Nasal cavity respiratory epithelium epithelial cell of viscerocranial mucosa (primary cell): ENCODE data around the gene OR4K5. TPM values are rescaled to one million over a fixed set of nuclear protein-coding genes. Genes with fewer than 3 reads are reported as not detected.

Experiments used
- total RNA-seq: library from RNA; depleted of rRNA; stranded (reverse); fragments of >200 nt; gene quantifications from 2 replicates; pipeline ENCODE4 v1.2.3, GENCODE V29; 2014

Gene OR4K5, protein sequence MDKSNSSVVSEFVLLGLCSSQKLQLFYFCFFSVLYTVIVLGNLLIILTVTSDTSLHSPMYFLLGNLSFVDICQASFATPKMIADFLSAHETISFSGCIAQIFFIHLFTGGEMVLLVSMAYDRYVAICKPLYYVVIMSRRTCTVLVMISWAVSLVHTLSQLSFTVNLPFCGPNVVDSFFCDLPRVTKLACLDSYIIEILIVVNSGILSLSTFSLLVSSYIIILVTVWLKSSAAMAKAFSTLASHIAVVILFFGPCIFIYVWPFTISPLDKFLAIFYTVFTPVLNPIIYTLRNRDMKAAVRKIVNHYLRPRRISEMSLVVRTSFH
- not detected in 2 replicates for total RNA-seq

DNA sequence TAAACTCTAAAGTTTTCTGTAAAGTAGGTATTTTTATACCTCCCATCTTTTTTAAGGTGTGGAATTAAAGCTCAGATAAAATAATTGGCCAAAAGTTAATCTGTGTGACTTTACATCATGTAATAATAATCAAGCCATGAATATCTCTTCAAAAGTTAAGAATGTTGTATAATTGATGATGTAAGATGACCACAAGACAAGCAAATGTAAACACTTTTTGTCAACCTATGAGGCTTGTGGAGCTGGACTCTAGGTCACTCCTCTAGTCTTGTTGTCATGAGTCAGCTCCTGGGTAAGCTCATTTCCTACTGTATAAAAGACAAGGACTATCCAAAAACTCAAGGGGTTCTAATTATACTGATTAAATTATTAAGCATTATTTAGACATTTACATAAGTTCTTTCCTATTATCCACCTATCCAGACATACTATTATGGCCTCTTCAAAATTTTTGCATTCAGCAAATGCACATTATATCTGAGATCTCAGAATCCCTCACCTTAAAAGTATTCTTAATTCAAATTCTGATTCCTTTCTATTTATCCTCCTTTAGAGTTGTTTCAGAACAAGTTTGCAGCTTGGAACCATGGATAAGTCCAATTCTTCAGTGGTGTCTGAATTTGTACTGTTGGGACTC lies at the start of gene OR4K5:
TSS of gene OR4K5 (plus strand) at position 587 of the 637 bp plus-strand sequence. CDS start at position 587, 0 bp downstream.

DNA sequence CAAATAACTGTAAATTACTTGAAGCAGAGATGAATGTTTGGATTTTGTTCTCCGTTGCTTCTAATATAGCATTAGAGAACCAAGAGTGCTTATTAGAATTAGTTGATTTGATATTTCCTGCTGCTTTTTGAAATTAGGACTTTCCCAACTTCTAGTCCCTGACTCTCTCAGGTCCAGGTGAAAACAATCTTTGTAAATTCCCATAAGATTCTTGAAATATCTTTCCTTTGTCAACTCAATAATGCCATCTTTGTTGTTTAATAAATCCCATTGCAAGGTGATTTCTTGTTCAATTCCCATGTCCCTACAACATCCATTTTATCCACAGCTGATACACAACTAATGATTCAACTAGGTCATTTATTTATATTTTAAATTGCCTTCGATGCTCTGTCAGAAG lies 45.6 kb upstream of the OR4K5 start, which contains the start of gene OR4K2:
TSS of gene OR4K2 (plus strand) at position 301 of the 400 bp plus-strand sequence. CDS start 1,126 bp downstream, outside the sequence.

GRCh38 chr14:19930617-19931016 lies 10.2 kb downstream of the OR4K5 start, which contains the start of gene OR4K1:
Gene OR4K1 (plus strand): TSS chr14:19930917. CDS start chr14:19935667, 4,750 bp downstream.

Other genes starting within 250 kb of the OR4K5 start
- not detected in 2 replicates for gene OR11H2, start 206.7 kb upstream of the OR4K5 start, total RNA-seq
- gene OR4Q3, start 177.0 kb upstream of the OR4K5 start, total RNA-seq, result not detected in 2 replicates
- gene OR4M1, start 147.1 kb upstream of the OR4K5 start, total RNA-seq, result not detected in 2 replicates
- gene OR4N2, start 116.8 kb upstream of the OR4K5 start, total RNA-seq, result not detected in 2 replicates
- gene OR4K2, start 45.5 kb upstream of the OR4K5 start, total RNA-seq, result not detected in 2 replicates
- not detected in 2 replicates for gene OR4K1, start 10.3 kb downstream of the OR4K5 start, total RNA-seq
- gene OR4K15, start 55.0 kb downstream of the OR4K5 start, total RNA-seq, result not detected in 2 replicates
- gene OR4Q2, start 81.6 kb downstream of the OR4K5 start, total RNA-seq, result not detected in 2 replicates
- not detected in 2 replicates for gene OR4K14, start 98.7 kb downstream of the OR4K5 start, total RNA-seq
- gene OR4K13, start 115.4 kb downstream of the OR4K5 start, total RNA-seq, result not detected in 2 replicates
- gene OR4L1, start 139.4 kb downstream of the OR4K5 start, total RNA-seq, result not detected in 2 replicates
- gene OR4K17, start 190.1 kb downstream of the OR4K5 start, total RNA-seq, result not detected in 2 replicates
- not detected in 2 replicates for gene OR4N5, start 218.2 kb downstream of the OR4K5 start, total RNA-seq